SK-N-SH (cell line): ENCODE data around the gene HSPA9. TPM values are rescaled to one million over a fixed set of nuclear protein-coding genes. Genes with fewer than 3 reads are reported as not detected.

Experiments
- CTCF ChIA-PET: fragments of 300-600, 350-600 bp; formaldehyde crosslinking; extraction: SDS; loops from one replicate; lab custom pipeline; 2021; lab: Yijun Ruan, JAX
- POLR2A ChIA-PET: fragments of 350-600 bp; sonication (Branson Sonifier 250); formaldehyde crosslinking; extraction: SDS; loops from one replicate; lab custom pipeline; 2020; ENCODE audit warnings: antibody characterized with exemption, inconsistent platforms; lab: Yijun Ruan, JAX
- DNase-seq: peaks from one replicate; pipeline ENCODE4 v3.0.0; 2012
- H2AFZ ChIP-seq: fragments of 200-600 bp; sonication (generic); 2 replicates; pipeline ENCODE4 v1.8.1; 2016; ENCODE audit warnings: antibody characterized with exemption, mild to moderate bottlenecking, low read depth
- H3F3A ChIP-seq: fragments of 200-600 bp; sonication (generic); replicated peaks from 2 replicates; pipeline ENCODE3; 2016; ENCODE audit warnings: antibody characterized with exemption, mild to moderate bottlenecking; ENCODE audit not compliant: insufficient read depth
- H3K27ac ChIP-seq, 2 experiments: fragments of 200-500 bp in 1 of 2; fragments of 200-600 bp in 1 of 2; sonication (Bioruptor generic) in 1 of 2; sonication (generic), shearing (Covaris generic) in 1 of 2; 2 replicates each; pipeline versions ENCODE4 v1.5.1 to v1.6.1; 2014 to 2016; ENCODE audit warnings: low read depth in 2 of 2, inconsistent platforms in 1 of 2, low read length in 1 of 2, mild to moderate bottlenecking in 1 of 2, mixed read lengths in 1 of 2
- H3K27me3 ChIP-seq: fragments of 200-600 bp; sonication (generic), shearing (Covaris generic); 2 replicates; pipeline ENCODE4 v1.6.1; 2016; ENCODE audit warnings: mixed run types; ENCODE audit not compliant: insufficient read depth
- H3K36me3 ChIP-seq, 2 experiments: fragments of 200-500 bp in 1 of 2; fragments of 200-600 bp in 1 of 2; sonication (Bioruptor generic) in 1 of 2; sonication (generic) in 1 of 2; replicated peaks in 1 of 2; 2 replicates each; pipeline versions ENCODE3 to v1.5.1; 2014 to 2016; ENCODE audit warnings: low read length in 1 of 2, mild to moderate bottlenecking in 1 of 2; ENCODE audit not compliant: insufficient read depth in 2 of 2, control insufficient read depth in 1 of 2
- H3K4me1 ChIP-seq, 2 experiments: fragments of 200-500 bp in 1 of 2; fragments of 200-600 bp in 1 of 2; sonication (Bioruptor generic) in 1 of 2; sonication (generic), shearing (Covaris generic) in 1 of 2; 2 replicates each; pipeline versions ENCODE4 v1.5.1 to v1.6.1; 2014 to 2016; ENCODE audit warnings: low read depth in 1 of 2, low read length in 1 of 2, mixed run types in 1 of 2; ENCODE audit not compliant: insufficient read depth in 2 of 2, control insufficient read depth in 1 of 2
- H3K4me2 ChIP-seq: fragments of 200-600 bp; sonication (generic), shearing (Covaris generic); 2 replicates; pipeline ENCODE4 v1.6.1; 2017; ENCODE audit warnings: mixed run types
- H3K4me3 ChIP-seq, 2 experiments: fragments of 200-500 bp in 1 of 2; fragments of 200-600 bp in 1 of 2; sonication (Bioruptor generic) in 1 of 2; sonication (generic), shearing (Covaris generic) in 1 of 2; 2 replicates each; pipeline versions ENCODE4 v1.5.1 to v1.8.1; 2014 to 2016; ENCODE audit warnings: low read depth in 2 of 2, inconsistent platforms in 1 of 2, low read length in 1 of 2, mild to moderate bottlenecking in 1 of 2, mixed read lengths in 1 of 2, moderate library complexity in 1 of 2
- H3K79me2 ChIP-seq: fragments of 200-600 bp; sonication (generic); 2 replicates; pipeline ENCODE4 v1.8.1; 2017; ENCODE audit warnings: mild to moderate bottlenecking; ENCODE audit not compliant: insufficient read depth
- H3K9ac ChIP-seq: fragments of 200-600 bp; sonication (generic); 2 replicates; pipeline ENCODE4 v1.6.1; 2017; ENCODE audit warnings: mixed run types
- H3K9me2 ChIP-seq: fragments of 200-600 bp; sonication (generic); 2 replicates; pipeline ENCODE4 v1.6.1; 2017; ENCODE audit warnings: mixed run types
- H3K9me3 ChIP-seq: fragments of 200-600 bp; sonication (generic); 2 replicates; pipeline ENCODE4 v1.6.1; 2017; ENCODE audit warnings: mixed run types, mild to moderate bottlenecking, moderate library complexity
- H4K20me1 ChIP-seq: fragments of 200-600 bp; sonication (generic); 2 replicates; pipeline ENCODE4 v1.6.1; 2017; ENCODE audit warnings: mild to moderate bottlenecking, mixed run types; ENCODE audit not compliant: insufficient read depth
- FOXJ3 ChIP-seq: sonication (generic); formaldehyde crosslinking; IDR thresholded peaks from 2 replicates; pipeline ENCODE4 v1.5.1; 2020; ENCODE audit warnings: mild to moderate bottlenecking, missing genetic modification reagents
- GATA2 ChIP-seq: sonication (generic); formaldehyde crosslinking; IDR thresholded peaks from 2 replicates; pipeline ENCODE4 v1.5.0; 2020; ENCODE audit warnings: mild to moderate bottlenecking, missing genetic modification reagents
- IRF3 ChIP-seq: fragments of 150-350 bp; IDR thresholded peaks from 2 replicates; pipeline ENCODE4 v1.6.1; 2016; ENCODE audit warnings: mild to moderate bottlenecking, low read depth, low read length
- JUND ChIP-seq: IDR thresholded peaks from 2 replicates; pipeline ENCODE4 v1.4.0; 2012
- POLR2AphosphoS5 ChIP-seq: IDR thresholded peaks from 2 replicates; pipeline ENCODE4 v1.6.1; 2012; ENCODE audit warnings: low read depth, low read length
- RAD21 ChIP-seq: IDR thresholded peaks from 2 replicates; pipeline ENCODE4 v1.6.1; 2012; ENCODE audit warnings: mild to moderate bottlenecking, low read length
- RCOR1 ChIP-seq: fragments of 150-350 bp; IDR thresholded peaks from 2 replicates; pipeline ENCODE4 v1.6.1; 2017; ENCODE audit warnings: antibody characterized with exemption, low read length
- SMC3 ChIP-seq: IDR thresholded peaks from 2 replicates; pipeline ENCODE4 v1.6.1; 2012; ENCODE audit warnings: low read depth, low read length, improper control_type of control experiment
- TAF1 ChIP-seq: IDR thresholded peaks from 2 replicates; pipeline ENCODE4 v1.6.1; 2012; ENCODE audit warnings: low read depth, mild to moderate bottlenecking, low read length, moderate library complexity, borderline replicate concordance
- TEAD4 ChIP-seq: IDR thresholded peaks from 2 replicates; pipeline ENCODE4 v1.4.0; 2012; ENCODE audit warnings: mild to moderate bottlenecking, borderline replicate concordance; ENCODE audit not compliant: insufficient read depth
- USF1 ChIP-seq: IDR thresholded peaks from 2 replicates; pipeline ENCODE4 v1.4.0; 2012; ENCODE audit warnings: low read depth, borderline replicate concordance
- USF2 ChIP-seq: fragments of 150-350 bp; IDR thresholded peaks from 2 replicates; pipeline ENCODE4 v1.6.1; 2017; ENCODE audit warnings: antibody characterized with exemption, low read length, low read depth, borderline replicate concordance
- YY1 ChIP-seq: IDR thresholded peaks from 2 replicates; pipeline ENCODE4 v1.4.0; 2012; ENCODE audit warnings: low read depth, mild to moderate bottlenecking
- WGBS: methylation state at CpG from one replicate; pipeline ENCODE4 v1.1.6; 2017; ENCODE audit warnings: low lambda C conversion rate; 5-methylcytosine and 5-hydroxymethylcytosine counted together
- polyA plus RNA-seq, 3 experiments: library from polyadenylated mRNA; depleted of rRNA; stranded (reverse); fragments of >200 nt; gene quantifications; 2 replicates each; pipeline ENCODE4 v1.2.3, GENCODE V29; 2012

The HSPA9 gene
- polyA plus RNA-seq, 1 of the 3 experiments (the other 2 are of a cell fraction), result 153 TPM

GRCh38 chr5:138604176-138604785, 29.1 kb upstream of the HSPA9 start:
- 91% methylated on average over 10 of the region's 10 CpGs for WGBS

More at GRCh38 chr5:138604176-138604785, 29.1 kb upstream of the HSPA9 start:
- ChIA-PET POLR2A (interaction anchor here (0.9 kb wide), 1 partner anchor 29 kb away, joined by 3 read pairs; the partner anchor contains the start of gene HSPA9), CTCF (interaction anchor here (1.1 to 10.7 kb wide), 5 partner anchors 6 to 37 kb away, joined by 3 to 109 read pairs (median 7); partner anchors contain the start of gene HSPA9)
- Histone ChIP-seq H3K9me3 (no peaks in the 10 kb centered on the region), H3K36me3 (no peaks in the 10 kb centered on the region), H3K27me3 (peaks cover 5% of the 10 kb centered on the region; the same call in 1 of the 2 replicates), H3K4me2 (no peak overlapping the region), H3K9me2 (no peaks in the 10 kb centered on the region), H3K4me1 (peaks cover 0 to 44% of the 10 kb centered on the region in 2 experiments; a peak in 2 of 4 replicates), H4K20me1 (no peaks in the 10 kb centered on the region), H3K4me3 (no peak overlapping the region), H2AFZ (no peak overlapping the region), H3K9ac (no peak overlapping the region), H3K79me2 (no peaks in the 10 kb centered on the region), H3F3A (no peaks in the 10 kb centered on the region), H3K27ac (no peak overlapping the region)
- DNase-seq, result no peak
- TF ChIP-seq YY1 (no peak), FOXJ3 (no peak), RAD21 (no peak), TAF1 (no peak), IRF3 (no peak), USF2 (no peak), GATA2 (CRISPR knock-in tag) (no peak), RCOR1 (no peak), TEAD4 (no peak), POLR2AphosphoS5 (no peak), USF1 (no peak), JUND (no peak), SMC3 (no peak)
